Panc1 (cell line): ENCODE data around the gene PXDN. TPM values are rescaled to one million over a fixed set of nuclear protein-coding genes. Genes with fewer than 3 reads are reported as not detected.
"Not testable (repeated sequence)": the region's sequence is repeated elsewhere in the genome, so short reads cannot be mapped to it uniquely, and the experiment has no call there.

Experiments used
- ATAC-seq: fragments of 200-7000 bp; cut with Tn5 transposase; 2 replicates; pipeline ENCODE4 v1.9.1; 2020; ENCODE audit warnings: mild to moderate bottlenecking, moderate library complexity
- BruUV-seq: library from RNA; stranded (reverse); fragments of 400-500 nt; replicated peaks from 2 replicates; lab custom pipeline; 2021; lab: Mats Ljungman, UMichigan
- CTCF ChIA-PET: fragments of 300-600 bp; sonication (Branson Sonifier 250); formaldehyde crosslinking; loops from one replicate; lab custom pipeline; 2022; ENCODE audit warnings: antibody characterized with exemption; lab: Charles Lee
- POLR2A ChIA-PET: fragments of 300-600 bp; sonication (Branson Sonifier 250); formaldehyde crosslinking; loops from one replicate; lab custom pipeline; 2022; ENCODE audit warnings: antibody characterized with exemption; lab: Charles Lee
- DNase-seq: peaks from one replicate; pipeline ENCODE4 v3.0.0-alpha.2; 2010; ENCODE audit warnings: low read depth, low spot score
- H3K27ac ChIP-seq: 2 replicates; pipeline ENCODE4 v1.5.1; 2011; ENCODE audit warnings: mild to moderate bottlenecking, low read length, inconsistent platforms
- H3K27me3 ChIP-seq: fragments of 200-500 bp; sonication (Bioruptor generic); 2 replicates; pipeline ENCODE4 v1.6.0; 2014; ENCODE audit warnings: low read length, inconsistent platforms; ENCODE audit not compliant: control insufficient read depth, insufficient read depth
- H3K36me3 ChIP-seq: fragments of 200-500 bp; sonication (Bioruptor generic); 2 replicates; pipeline ENCODE4 v1.5.1; 2014; ENCODE audit warnings: inconsistent platforms, mild to moderate bottlenecking, low read length, moderate library complexity; ENCODE audit not compliant: control insufficient read depth, insufficient read depth
- H3K4me1 ChIP-seq: 2 replicates; pipeline ENCODE4 v1.5.1; 2011; ENCODE audit warnings: inconsistent platforms, mild to moderate bottlenecking, low read length, moderate library complexity; ENCODE audit not compliant: control insufficient read depth, insufficient read depth
- H3K4me3 ChIP-seq, 2 experiments: 2 replicates each; pipeline ENCODE4 v1.5.1; 2011 to 2012; ENCODE audit warnings: low read depth in 2 of 2, low read length in 2 of 2, mild to moderate bottlenecking in 2 of 2, inconsistent platforms in 1 of 2, moderate library complexity in 1 of 2
- H3K9me3 ChIP-seq: fragments of 200-500 bp; sonication (Bioruptor generic); 2 replicates; pipeline ENCODE4 v1.5.1; 2014; ENCODE audit warnings: low read depth, mild to moderate bottlenecking, inconsistent platforms, low read length, moderate library complexity; ENCODE audit not compliant: control insufficient read depth, insufficient read depth
- CTCF ChIP-seq: fragments of 450-650 bp; IDR thresholded peaks from 2 replicates; pipeline ENCODE4 v1.5.1; 2017; ENCODE audit warnings: mild to moderate bottlenecking
- POLR2AphosphoS5 ChIP-seq: IDR thresholded peaks from 2 replicates; pipeline ENCODE4 v1.6.1; 2012; ENCODE audit warnings: mild to moderate bottlenecking, low read depth, low read length, moderate library complexity
- REST ChIP-seq, 2 experiments: IDR thresholded peaks; 2 replicates each; pipeline ENCODE4 v1.6.1; 2011 to 2012; ENCODE audit warnings: low read depth in 2 of 2, control low read depth in 1 of 2, low read length in 1 of 2, mild to moderate bottlenecking in 1 of 2, moderate library complexity in 1 of 2; ENCODE audit not compliant: insufficient read depth in 1 of 2
- SIN3A ChIP-seq: IDR thresholded peaks from 2 replicates; pipeline ENCODE4 v1.6.1; 2012; ENCODE audit warnings: low read depth, mild to moderate bottlenecking, low read length, moderate library complexity, borderline replicate concordance; ENCODE audit not compliant: insufficient read depth
- TCF7L2 ChIP-seq: IDR thresholded peaks from 2 replicates; pipeline ENCODE4 v1.6.1; 2011; ENCODE audit warnings: mild to moderate bottlenecking, low read depth, low read length, inconsistent platforms
- in situ Hi-C: cut with HindIII; loops from 2 replicates; pipeline ENCODE4 v1.10.0; 2016; ENCODE audit warnings: low sequenced_read_pairs, low pct_unique_long_range_greater_than_20kb
- intact Hi-C: fragments of 100-400 bp; cut with micrococcal nuclease; formaldehyde crosslinking; loops from one replicate; pipeline ENCODE4 v1.10.0; 2022; ENCODE audit not compliant: unreplicated experiment
- total RNA-seq: library from RNA; stranded (reverse); gene quantifications from one replicate; pipeline ENCODE4 v1.2.1, GENCODE V29; 2021; ENCODE audit not compliant: unreplicated experiment

PXDN gene
- total RNA-seq, 1 experiment from 2014 or later: 2.5 TPM

- no peaks in the 10 kb centered on the region for H3K27me3 ChIP-seq
- BruUV-seq: no TSS peak
- no peak overlapping the region for H3K4me3 ChIP-seq
- peak overlapping the region; percentile 32 for H3K27ac ChIP-seq
- TF ChIP-seq POLR2AphosphoS5 (no peak), SIN3A (no peak), REST (IDR thresholded peaks at IDR 0.05; ENCODE audit: insufficient read depth in 1 of 2, low read depth in 2 of 2, low read length in 1 of 2) (no peak), TCF7L2 (no peak), CTCF (no peak)
- H3K9me3 ChIP-seq: no peaks in the 10 kb centered on the region
- H3K4me1 ChIP-seq: peaks cover 15% of the 10 kb centered on the region
- CTCF ChIA-PET: no interaction called here
- DNase-seq: no peak
- POLR2A ChIA-PET: no interaction called here
- ATAC-seq: no peak
- intact Hi-C loops: no loop called here
- in situ Hi-C loops: no loop called here
- no peaks in the 10 kb centered on the region for H3K36me3 ChIP-seq
Measured at GRCh38 chr2:1680222-1681016, 63.9 kb downstream of the PXDN start.

- H3K4me3 ChIP-seq, H3K9me3 ChIP-seq, CTCF ChIA-PET, H3K27me3 ChIP-seq, H3K36me3 ChIP-seq, in situ Hi-C loops, BruUV-seq, POLR2A ChIA-PET, intact Hi-C loops, DNase-seq, ATAC-seq: not testable (repeated sequence)
- H3K27ac ChIP-seq: 0 out of 2 replicates have a peak overlapping the region, but pooled peaks have one; percentile 1
- H3K4me1 ChIP-seq: peaks cover 17% of the 10 kb centered on the region
Measured at GRCh38 chr2:1679488-1680039, 64.8 kb downstream of the PXDN start.

- H3K4me3 ChIP-seq, ATAC-seq, H3K9me3 ChIP-seq, in situ Hi-C loops, H3K27ac ChIP-seq, DNase-seq, BruUV-seq, H3K36me3 ChIP-seq, H3K27me3 ChIP-seq, intact Hi-C loops: not testable (repeated sequence)
- ChIA-PET CTCF (interaction anchor here (0.6 kb wide), 3 partner anchors 100 to 633 kb away, joined by 3 to 4 read pairs (median 3); no protein-coding TSS in a partner anchor), POLR2A (interaction anchor here (0.9 kb wide), 1 partner anchor 12 kb away, joined by 4 read pairs; no protein-coding TSS in a partner anchor)
- H3K4me1 ChIP-seq: peaks cover 17% of the 10 kb centered on the region
Measured at GRCh38 chr2:1679065-1679464, 65.2 kb downstream of the PXDN start.
